GM12878 (cell line): ENCODE measurements around the gene MMRN1. TPM values are rescaled to one million over a fixed set of nuclear protein-coding genes. Genes with fewer than 3 reads are reported as not detected.

ENCODE experiments used
- ATAC-seq: fragments of 200-7000 bp; cut with Tn5 transposase; 3 replicates; pipeline ENCODE4 v1.9.1; 2020; ENCODE audit warnings: mild to moderate bottlenecking, moderate library complexity
- BruUV-seq: library from RNA; stranded (reverse); fragments of 400-500 nt; replicated peaks from 2 replicates; lab custom pipeline; 2021; lab: Mats Ljungman, UMichigan
- CTCF ChIA-PET: fragments of 300-600 bp; sonication (Branson Sonifier 250); formaldehyde crosslinking; extraction: SDS; loops from one replicate; lab custom pipeline; 2021; ENCODE audit warnings: inconsistent platforms; lab: Yijun Ruan, JAX
- POLR2A ChIA-PET: fragments of 350-600 bp; formaldehyde crosslinking; extraction: SDS; loops from one replicate; lab custom pipeline; 2021; ENCODE audit warnings: inconsistent platforms; lab: Charles Lee
- RAD21 ChIA-PET: fragments of 300-600 bp; sonication (Branson Sonifier 250); formaldehyde crosslinking; loops from one replicate; lab custom pipeline; 2023; ENCODE audit warnings: antibody characterized with exemption; ENCODE audit not compliant: unreplicated experiment; lab: Charles Lee
- SMC1A ChIA-PET: fragments of 300-600 bp; sonication (Branson Sonifier 250); formaldehyde crosslinking; loops from one replicate; lab custom pipeline; 2023; ENCODE audit not compliant: unreplicated experiment, uncharacterized antibody; lab: Charles Lee
- DNase-seq: peaks from one replicate; pipeline ENCODE4 v3.0.0-alpha.2; 2011; ENCODE audit warnings: low read depth, low spot score
- FAIRE-seq: peaks from 3 replicates; lab custom pipeline; 2011; peaks lifted over from hg19 to GRCh38; lab: Jason Lieb, UNC
- H2AFZ ChIP-seq: 2 replicates; pipeline ENCODE4 v1.6.0; 2011; ENCODE audit warnings: low read depth, low read length, control low read depth; ENCODE audit not compliant: control insufficient read depth
- H3K27ac ChIP-seq: 2 replicates; pipeline ENCODE4 v1.5.1; 2011; ENCODE audit warnings: control low read depth; ENCODE audit not compliant: control insufficient read depth, insufficient read depth
- H3K27me3 ChIP-seq, 2 experiments: replicated peaks in 1 of 2; 2 replicates each; pipeline versions ENCODE4 v1.6.0 to v1.6.1; 2011; ENCODE audit warnings: low read length in 1 of 2; ENCODE audit not compliant: control insufficient read depth in 2 of 2, insufficient read depth in 2 of 2
- H3K36me3 ChIP-seq, 2 experiments: 2 replicates each; pipeline ENCODE4 v1.5.1; 2011; ENCODE audit warnings: low read length in 1 of 2; ENCODE audit not compliant: control insufficient read depth in 2 of 2, insufficient read depth in 2 of 2
- H3K4me1 ChIP-seq: 2 replicates; pipeline ENCODE4 v1.6.1; 2011; ENCODE audit warnings: mild to moderate bottlenecking, low read length, moderate library complexity, mixed read lengths; ENCODE audit not compliant: control insufficient read depth, insufficient read depth
- H3K4me2 ChIP-seq: 2 replicates; pipeline ENCODE4 v1.6.0; 2011; ENCODE audit warnings: control low read depth; ENCODE audit not compliant: control insufficient read depth, insufficient read depth
- H3K4me3 ChIP-seq: fragments of 200-600 bp; sonication (generic); 2 replicates; pipeline ENCODE4 v1.5.1; 2016
- H3K79me2 ChIP-seq: 2 replicates; pipeline ENCODE4 v1.6.0; 2011; ENCODE audit warnings: low read length; ENCODE audit not compliant: control insufficient read depth, insufficient read depth
- H3K9ac ChIP-seq: 2 replicates; pipeline ENCODE4 v1.8.0; 2011; ENCODE audit warnings: low read length, control low read depth, mixed read lengths; ENCODE audit not compliant: control insufficient read depth, insufficient read depth
- H3K9me3 ChIP-seq: replicated peaks from 3 replicates; pipeline ENCODE4 v1.5.1; 2011; ENCODE audit warnings: mild to moderate bottlenecking, low read length; ENCODE audit not compliant: control insufficient read depth, insufficient read depth
- H4K20me1 ChIP-seq: 2 replicates; pipeline ENCODE4 v1.6.0; 2011; ENCODE audit not compliant: control insufficient read depth, insufficient read depth
- NFXL1 ChIP-seq: fragments of 450-650 bp; IDR thresholded peaks from 2 replicates; pipeline ENCODE4 v1.6.1; 2017; ENCODE audit warnings: antibody characterized with exemption, mild to moderate bottlenecking, borderline replicate concordance
- SMAD5 ChIP-seq: IDR thresholded peaks from 2 replicates; pipeline ENCODE4 v1.6.1; 2016; ENCODE audit warnings: antibody characterized with exemption, low read depth
- SP1 ChIP-seq: IDR thresholded peaks from one replicate; pipeline ENCODE4 v1.6.1; 2011; ENCODE audit warnings: low read depth, low read length
- TCF12 ChIP-seq: IDR thresholded peaks from 2 replicates; pipeline ENCODE4 v1.6.1; 2011; ENCODE audit warnings: low read depth, mild to moderate bottlenecking, low read length
- ZBTB40 ChIP-seq: fragments of 450-650 bp; IDR thresholded peaks from 2 replicates; pipeline ENCODE4 v1.6.1; 2016; ENCODE audit warnings: mild to moderate bottlenecking, moderate library complexity, borderline replicate concordance
- WGBS: methylation state at CpG from one replicate; pipeline ENCODE4 v1.1.6; 2016; ENCODE audit warnings: low lambda C conversion rate; ENCODE audit not compliant: insufficient replicate concordance, insufficient coverage; ENCODE audit errors: missing lambda C conversion rate; 5-methylcytosine and 5-hydroxymethylcytosine counted together
- in situ Hi-C: fragments of 300-500 bp; cut with MboI; formaldehyde crosslinking; loops from 9 replicates; pipeline ENCODE4 v1.14.3; 2018; ENCODE audit warnings: mixed read lengths
- intact Hi-C: fragments of 100-400 bp; cut with micrococcal nuclease; formaldehyde crosslinking; loops from one replicate; pipeline ENCODE4 v1.14.2; 2022; ENCODE audit not compliant: unreplicated experiment
- polyA plus RNA-seq, 11 experiments: library from polyadenylated mRNA; depleted of rRNA in 4 of 11; unstranded in 6 of 11; stranded (reverse) in 5 of 11; fragments of >200 nt; fragmentation: Nextera tagmentation in 4 of 11; fragmentation: Illumina TruSeq in 1 of 11; extraction: Ambion mirVana in 4 of 11; extraction: Trizol in 1 of 11; gene quantifications; 1 replicate in 1 of 11; 2 replicates in 10 of 11; pipeline versions ENCODE4 v1.2.1 to v1.2.3, GENCODE V29; 2011 to 2016; ENCODE audit warnings: inconsistent platforms in 2 of 11, missing spikeins in 2 of 11, low read depth in 1 of 11
- total RNA-seq, 4 experiments: library from RNA; depleted of rRNA in 3 of 4; stranded (reverse); fragments of >200 nt in 3 of 4; fragmentation: Illumina TruSeq in 1 of 4; extraction: Trizol in 1 of 4; gene quantifications; 2 replicates each; pipeline versions ENCODE4 v1.2.1 to v1.2.3, GENCODE V29; 2013 to 2021

The MMRN1 gene
- total and polyA plus RNA-seq, 10 of the 15 experiments (the other 5 are each of a cell fraction or from before 2014, with no cell fraction given): 0.50 to 3.9 (median 0.78) TPM

- intact Hi-C loops: no loop called here
- ATAC-seq (no peak), FAIRE-seq (no peak), DNase-seq (no peak)
- ChIA-PET SMC1A (interaction anchor here (1.1 kb wide), 1 partner anchor 313 kb away, joined by 3 read pairs; no protein-coding TSS in a partner anchor), POLR2A (no interaction called here), CTCF (interaction anchor here (1.3 kb wide), 1 partner anchor 22 kb away, joined by 3 read pairs; no protein-coding TSS in a partner anchor), RAD21 (no interaction called here)
- no peaks in the 10 kb centered on the region for H3K9me3 ChIP-seq
- TF ChIP-seq TCF12 (no peak), SP1 (no peak), ZBTB40 (no peak), SMAD5 (no peak), NFXL1 (no peak)
- H3K4me2 ChIP-seq: no peak overlapping the region
- WGBS: 31% methylated on average over 4 of the region's 4 CpGs
- no peak overlapping the region for H3K4me3 ChIP-seq
- H3K79me2 ChIP-seq: no peaks in the 10 kb centered on the region
- H3K36me3 ChIP-seq: no peaks in the 10 kb centered on the region
- H2AFZ ChIP-seq: no peak overlapping the region
- no peaks in the 10 kb centered on the region for H4K20me1 ChIP-seq
- no peak overlapping the region for H3K27ac ChIP-seq
- no peaks in the 10 kb centered on the region for H3K4me1 ChIP-seq
- H3K27me3 ChIP-seq: no peaks in the 10 kb centered on the region
- BruUV-seq: no TSS peak
- no peak overlapping the region for H3K9ac ChIP-seq
- in situ Hi-C loops: no loop called here
Observed at GRCh38 chr4:89995006-89995405, 100.4 kb downstream of the MMRN1 start.
